D341Med (cell line): ENCODE results near the gene ARID5B.

Experiments used
- DNase-seq: peaks from one replicate; pipeline ENCODE4 v3.0.0; 2012; ENCODE audit warnings: low spot score

The ARID5B gene

GRCh38 chr10:61989995-61990760 lies 88.7 kb downstream of the ARID5B start:
- no peak for DNase-seq

GRCh38 chr10:61990761-61991135 lies 89.2 kb downstream of the ARID5B start:
- DNase-seq, result no peak

- no peak for DNase-seq
These were observed 89.7 kb downstream of the ARID5B start for GRCh38 chr10:61991166-61991565.

- no peak for DNase-seq
These were observed 90.6 kb downstream of the ARID5B start for GRCh38 chr10:61992059-61992460.

- DNase-seq, result no peak
These were observed 91.5 kb downstream of the ARID5B start for GRCh38 chr10:61992671-61993668.

GRCh38 chr10:61993711-61994401 lies 92.4 kb downstream of the ARID5B start:
- no peak for DNase-seq

GRCh38 chr10:61994405-61995219 lies 93.1 kb downstream of the ARID5B start:
- DNase-seq, result no peak

- DNase-seq, result no peak
These were observed 93.7 kb downstream of the ARID5B start for GRCh38 chr10:61995220-61995503.

GRCh38 chr10:61998937-61999336 lies 97.4 kb downstream of the ARID5B start:
- no peak for DNase-seq

- no peak for DNase-seq
These were observed 98.6 kb downstream of the ARID5B start for GRCh38 chr10:62000037-62000603.

- DNase-seq, result no peak
These were observed 99.2 kb downstream of the ARID5B start for GRCh38 chr10:62000726-62001125.

GRCh38 chr10:62001898-62002297 lies 100.4 kb downstream of the ARID5B start:
- DNase-seq, result no peak

GRCh38 chr10:62002753-62003152 lies 101.3 kb downstream of the ARID5B start:
- DNase-seq, result no peak

- no peak for DNase-seq
These were observed 102.5 kb downstream of the ARID5B start for GRCh38 chr10:62004042-62004441.

- no peak for DNase-seq
These were observed 103.8 kb downstream of the ARID5B start for GRCh38 chr10:62005281-62005680.

- DNase-seq, result no peak
These were observed 104.2 kb downstream of the ARID5B start for GRCh38 chr10:62005687-62006086.

- DNase-seq, result no peak
These were observed 105.6 kb downstream of the ARID5B start for GRCh38 chr10:62007145-62007544.

GRCh38 chr10:62008196-62008595 lies 106.7 kb downstream of the ARID5B start:
- DNase-seq, result no peak

GRCh38 chr10:62008946-62009345 lies 107.4 kb downstream of the ARID5B start:
- DNase-seq, result no peak

- no peak for DNase-seq
These were observed 108.9 kb downstream of the ARID5B start for GRCh38 chr10:62010366-62010765.

- DNase-seq, result no peak
These were observed 110.1 kb downstream of the ARID5B start for GRCh38 chr10:62011558-62011957.
